PFSK-1 (cell line): ENCODE measurements around the gene NCAN.

Experiments
- FOXP2 ChIP-seq: optimal IDR thresholded peaks from 2 replicates; pipeline ENCODE3; 2011; ENCODE audit warnings: borderline replicate concordance, control low read depth, inconsistent platforms; ENCODE audit not compliant: insufficient read depth; ENCODE audit errors: extremely low read length, extremely low read depth
- POLR2AphosphoS5 ChIP-seq: IDR thresholded peaks from 2 replicates; pipeline ENCODE4 v1.6.1; 2012; ENCODE audit warnings: low read depth, mild to moderate bottlenecking, control low read depth, low read length, moderate library complexity
- REST ChIP-seq, 2 experiments: IDR thresholded peaks; 2 replicates each; pipeline versions ENCODE4 v1.6.1 to v1.8.0; 2011 to 2012; ENCODE audit warnings: low read depth in 2 of 2, low read length in 2 of 2, control low read depth in 1 of 2, inconsistent platforms in 1 of 2, mild to moderate bottlenecking in 1 of 2, moderate library complexity in 1 of 2; ENCODE audit not compliant: insufficient read depth in 1 of 2
- SIN3A ChIP-seq: IDR thresholded peaks from 2 replicates; pipeline ENCODE4 v1.6.1; 2012; ENCODE audit warnings: mild to moderate bottlenecking, low read length, moderate library complexity, borderline replicate concordance; ENCODE audit not compliant: insufficient read depth
- TAF1 ChIP-seq: IDR thresholded peaks from 2 replicates; pipeline ENCODE4 v1.6.1; 2012; ENCODE audit warnings: low read length, control low read depth, borderline replicate concordance; ENCODE audit not compliant: insufficient read depth

NCAN gene

GRCh38 chr19:19292607-19293006 lies 80.8 kb downstream of the NCAN start:
- TF ChIP-seq REST (IDR thresholded peaks at IDR 0.05; ENCODE audit: insufficient read depth in 1 of 2, low read depth in 2 of 2, low read length in 2 of 2) (no peak), POLR2AphosphoS5 (no peak), TAF1 (no peak), SIN3A (no peak), FOXP2 (no peak)

- TF ChIP-seq TAF1 (no peak), POLR2AphosphoS5 (no peak), FOXP2 (no peak), REST (IDR thresholded peaks at IDR 0.05; ENCODE audit: insufficient read depth in 1 of 2, low read depth in 2 of 2, low read length in 2 of 2) (no peak), SIN3A (no peak)
These were observed 83.2 kb downstream of the NCAN start for GRCh38 chr19:19294914-19295313.

GRCh38 chr19:19296953-19297689 lies 85.4 kb downstream of the NCAN start:
- no peak for TF ChIP-seq TAF1
- no peak for TF ChIP-seq FOXP2
- no peak for TF ChIP-seq POLR2AphosphoS5
- TF ChIP-seq REST (IDR thresholded peaks at IDR 0.05; ENCODE audit: insufficient read depth in 1 of 2, low read depth in 2 of 2, low read length in 2 of 2), result no peak

GRCh38 chr19:19297759-19298158 lies 86.0 kb downstream of the NCAN start:
- TF ChIP-seq POLR2AphosphoS5 (no peak), TAF1 (no peak), REST (IDR thresholded peaks at IDR 0.05; ENCODE audit: insufficient read depth in 1 of 2, low read depth in 2 of 2, low read length in 2 of 2) (no peak), FOXP2 (no peak), SIN3A (no peak)
